KG1 (cell line): ENCODE results near the gene KPNA3.
"Not testable (repeated sequence)": the region's sequence is repeated elsewhere in the genome, so short reads cannot be mapped to it uniquely, and the experiment has no call there.

Experiments
- DNase-seq: peaks from one replicate; lab custom pipeline; 2025; lab: John Stamatoyannopoulos, UW

KPNA3 gene

DNA sequence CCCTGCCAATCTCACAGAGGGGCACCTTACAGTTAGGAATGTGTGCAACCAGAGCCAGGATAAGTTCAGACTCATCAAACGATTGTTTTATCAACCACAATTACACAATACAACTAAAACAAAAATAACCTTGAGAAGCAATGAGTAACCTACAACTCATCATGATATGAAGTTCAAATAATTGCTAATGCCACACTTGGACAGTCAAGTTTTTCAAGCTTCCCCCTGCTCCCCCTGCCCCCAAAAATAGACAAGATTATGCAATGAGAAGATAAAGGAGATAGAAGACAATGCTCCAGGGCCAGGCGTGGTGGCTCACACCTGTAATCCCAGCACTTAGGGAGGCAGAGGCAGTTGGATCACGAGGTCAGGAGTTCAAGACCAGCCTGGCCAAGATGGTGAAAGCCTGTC lies 13.6 kb upstream of the KPNA3 start:
- no peak for DNase-seq

DNA sequence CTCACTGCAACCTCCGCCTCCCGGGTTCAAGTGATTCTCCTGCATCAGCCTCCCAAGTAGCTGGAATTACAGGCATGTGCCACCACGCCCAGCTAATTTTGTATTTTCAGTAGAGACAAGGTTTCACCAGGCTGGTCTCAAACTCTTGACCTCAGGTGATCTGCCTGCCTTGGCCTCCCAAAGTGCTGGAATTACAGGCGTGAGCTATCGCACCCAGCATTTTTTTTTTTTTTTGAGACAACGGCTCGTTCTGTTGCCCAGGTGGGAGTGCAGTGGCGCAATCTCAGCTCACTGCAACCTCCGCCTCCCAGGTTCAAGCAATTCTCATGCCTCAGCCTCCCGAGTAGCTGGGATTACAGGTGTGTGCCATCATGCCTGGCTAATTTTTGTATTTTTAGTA lies 10.6 kb upstream of the KPNA3 start:
- not testable (repeated sequence) for DNase-seq

DNA sequence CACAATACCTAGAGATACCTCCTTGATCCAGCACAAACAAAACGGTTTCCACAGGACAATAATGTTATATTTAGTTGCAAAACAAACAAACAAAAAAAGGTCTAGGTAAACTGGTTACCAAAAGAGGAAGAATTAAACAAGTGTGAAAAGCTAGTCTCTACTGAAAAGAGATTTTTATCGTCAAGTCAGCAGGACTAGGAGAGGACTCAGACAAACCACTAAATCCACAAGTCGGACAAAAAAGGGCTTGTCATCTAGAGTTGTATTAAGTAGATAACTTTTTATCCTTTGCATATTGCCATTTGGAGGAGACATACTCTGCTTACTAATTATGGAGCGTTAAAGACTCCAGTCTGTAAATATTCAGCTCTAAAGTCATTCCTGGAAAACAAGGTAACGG lies 9.9 kb upstream of the KPNA3 start:
- DNase-seq, result no peak

DNA sequence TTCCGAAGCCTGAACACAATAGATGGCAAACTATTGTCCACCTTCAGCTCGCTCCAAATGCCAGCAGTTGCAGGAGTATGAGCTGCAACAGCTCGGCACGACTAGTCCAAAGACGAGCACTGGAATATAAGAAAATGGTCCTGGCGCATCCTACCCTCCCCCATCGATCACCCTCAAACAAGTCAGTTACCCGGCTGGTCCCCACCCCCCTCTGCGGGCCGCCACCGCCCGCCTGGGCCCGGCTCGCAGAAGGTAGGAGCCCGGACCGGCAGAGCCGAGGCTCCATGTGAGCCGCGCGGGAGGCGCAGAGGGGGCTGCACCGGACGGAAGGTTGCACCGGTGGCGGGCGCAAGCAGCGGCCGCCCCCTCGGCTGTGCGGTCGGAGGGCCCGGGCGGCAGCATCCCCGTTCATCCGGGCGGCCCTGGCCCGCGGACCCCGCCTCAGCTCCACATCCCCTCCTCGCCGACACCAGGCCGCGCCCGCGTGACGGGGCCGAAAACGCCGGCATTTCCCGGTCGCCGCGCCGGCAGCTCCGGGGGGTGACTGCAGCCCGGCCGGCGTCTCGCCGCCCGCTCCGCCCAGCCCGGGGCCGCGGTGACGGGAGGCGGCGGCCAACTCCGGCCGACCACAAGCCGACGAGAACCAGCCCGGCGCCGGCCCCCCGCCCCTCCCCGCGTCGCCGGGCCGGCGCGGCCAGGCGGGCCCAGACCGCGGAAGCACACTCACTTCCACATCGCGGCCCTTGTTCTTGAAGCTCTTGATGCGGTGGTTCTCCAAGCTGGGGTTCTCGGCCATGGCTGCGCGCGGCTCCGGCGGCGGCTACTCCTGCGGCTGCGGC lies 552 bp downstream of the KPNA3 start:
- peak; percentile 69 for DNase-seq

DNA sequence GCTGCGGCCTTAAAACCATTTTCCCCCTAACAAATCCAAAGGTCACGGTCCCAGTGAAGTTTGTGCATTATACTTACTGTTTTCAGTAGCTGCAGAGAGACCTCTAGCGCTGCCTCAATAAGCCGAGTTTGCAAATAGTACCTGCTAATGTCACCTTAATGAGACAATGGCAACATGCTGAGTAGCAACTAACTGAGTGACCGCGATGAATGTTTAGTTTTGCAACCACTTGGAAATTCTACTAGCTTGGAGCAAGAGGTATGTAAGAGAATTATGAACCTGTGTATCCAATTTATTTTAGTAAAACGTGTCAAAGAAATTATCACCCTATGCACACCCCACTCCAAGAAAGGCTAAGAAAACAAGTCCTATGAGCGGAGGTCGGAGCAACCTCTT lies 1.2 kb downstream of the KPNA3 start:
- DNase-seq, result peak; percentile 69

DNA sequence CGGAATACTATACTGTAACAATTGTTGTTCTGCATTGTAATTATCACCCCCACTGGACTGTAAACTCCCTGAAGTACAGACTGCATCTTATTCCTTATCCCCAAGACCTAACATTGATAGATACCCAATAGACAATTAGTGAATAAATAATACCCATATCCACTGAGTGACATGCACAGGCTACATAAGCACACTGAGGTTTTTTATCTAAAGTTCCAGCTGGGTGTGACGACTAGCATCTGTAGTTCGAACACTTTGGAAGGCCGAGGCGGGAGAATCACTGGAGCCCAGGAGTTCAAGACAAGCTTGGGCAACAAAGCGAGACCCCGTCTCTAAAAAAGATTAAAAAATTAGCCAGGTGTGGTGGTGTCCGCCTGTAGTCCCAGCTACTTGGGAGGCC lies 2.5 kb downstream of the KPNA3 start:
- no peak for DNase-seq

DNA sequence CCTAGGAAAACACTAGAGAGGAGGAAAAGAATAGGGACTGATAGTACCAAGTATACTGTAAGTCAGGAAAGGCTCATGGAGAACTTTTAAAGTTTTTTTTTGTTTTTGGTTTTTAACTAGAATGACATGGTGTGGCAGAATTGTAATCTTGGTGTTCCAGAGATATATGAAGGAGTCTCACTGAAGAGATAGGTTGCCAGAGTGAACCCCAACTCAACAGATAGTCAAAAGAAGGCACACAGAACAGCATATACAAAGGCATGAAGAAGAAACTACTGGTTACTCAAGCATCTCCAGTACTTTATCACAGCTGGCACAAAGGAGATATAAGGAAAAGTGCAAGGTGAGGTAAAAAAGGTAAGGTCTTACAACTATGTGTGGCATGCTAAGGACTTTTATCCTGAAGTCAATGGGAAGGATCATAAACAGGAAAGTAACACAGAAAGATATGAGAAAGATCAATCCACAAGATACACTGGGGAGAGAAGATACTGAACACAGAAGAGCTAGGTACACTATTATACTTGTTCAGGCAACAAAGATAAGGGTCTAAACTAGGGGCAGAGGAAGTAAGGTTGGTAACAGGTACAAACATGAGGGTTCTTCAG lies 6.0 kb downstream of the KPNA3 start:
- no peak for DNase-seq

DNA sequence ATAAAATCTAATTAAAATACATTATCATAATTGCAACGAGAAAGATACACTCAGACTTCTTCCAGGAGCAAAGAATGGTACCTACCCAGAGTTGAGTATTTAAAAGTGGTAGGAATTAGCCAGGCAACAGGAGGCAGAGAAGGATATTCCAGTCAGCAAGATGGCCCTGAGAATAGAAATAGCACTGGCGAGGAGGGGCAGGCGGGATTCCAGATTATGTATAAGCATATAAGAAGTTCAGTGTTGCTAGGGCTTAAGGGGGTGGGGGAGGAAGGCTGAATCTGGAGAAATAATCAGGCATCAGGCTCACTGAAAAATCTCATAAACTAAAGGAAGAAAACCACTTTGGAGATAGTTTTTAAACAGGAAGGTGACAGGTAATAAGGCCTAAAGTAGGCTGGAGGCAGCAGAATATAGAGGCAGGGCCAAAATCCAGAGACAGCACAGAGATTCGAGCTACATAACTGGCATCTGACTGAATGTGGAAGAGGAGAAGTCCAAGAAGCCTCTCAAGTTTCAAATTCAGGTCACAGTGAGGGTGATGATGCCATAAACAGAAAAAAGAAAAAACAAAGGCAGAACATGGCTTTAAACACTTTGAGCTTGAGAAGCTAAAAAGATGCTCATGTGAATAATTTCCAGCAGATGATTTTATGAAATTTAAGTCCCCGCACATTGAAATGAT lies 7.5 kb downstream of the KPNA3 start:
- no peak for DNase-seq

DNA sequence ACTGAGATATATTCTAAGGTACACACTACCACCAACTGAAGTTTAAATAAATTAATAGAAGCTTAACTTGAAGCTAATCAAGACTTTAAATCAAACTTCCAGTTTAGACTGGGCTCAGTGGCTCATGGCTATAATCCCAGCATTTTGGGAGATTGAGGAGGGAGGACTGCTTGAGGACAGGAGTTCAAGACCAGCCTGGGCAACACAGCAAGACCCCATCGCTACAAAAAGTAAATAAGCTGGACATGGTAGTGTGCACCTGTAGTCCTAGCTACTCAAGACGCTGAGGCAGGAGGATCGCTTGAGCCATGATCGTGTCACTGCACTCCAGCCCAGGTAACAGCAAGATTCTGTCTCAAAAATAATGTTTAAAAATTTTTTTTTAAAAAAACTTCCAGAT lies 8.6 kb downstream of the KPNA3 start:
- no peak for DNase-seq

DNA sequence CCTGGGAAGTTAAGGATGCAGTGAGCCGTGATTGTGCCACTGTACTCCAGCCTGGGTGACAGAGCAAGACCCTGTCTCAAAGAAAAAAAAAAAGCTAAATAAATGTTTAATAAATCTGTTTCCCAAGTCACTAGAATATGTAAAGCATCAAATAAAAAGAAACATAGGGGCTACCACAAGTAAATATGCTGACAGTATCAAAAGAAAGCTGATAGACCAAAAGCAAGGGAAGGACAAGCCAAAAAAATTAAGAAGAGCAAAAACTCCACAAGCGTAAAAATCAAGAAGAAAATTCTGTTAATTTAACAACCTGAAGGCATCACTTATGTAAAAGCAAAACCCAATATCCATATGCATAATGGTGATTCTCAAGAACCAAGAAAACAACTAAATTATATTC lies 9.7 kb downstream of the KPNA3 start:
- no peak for DNase-seq

DNA sequence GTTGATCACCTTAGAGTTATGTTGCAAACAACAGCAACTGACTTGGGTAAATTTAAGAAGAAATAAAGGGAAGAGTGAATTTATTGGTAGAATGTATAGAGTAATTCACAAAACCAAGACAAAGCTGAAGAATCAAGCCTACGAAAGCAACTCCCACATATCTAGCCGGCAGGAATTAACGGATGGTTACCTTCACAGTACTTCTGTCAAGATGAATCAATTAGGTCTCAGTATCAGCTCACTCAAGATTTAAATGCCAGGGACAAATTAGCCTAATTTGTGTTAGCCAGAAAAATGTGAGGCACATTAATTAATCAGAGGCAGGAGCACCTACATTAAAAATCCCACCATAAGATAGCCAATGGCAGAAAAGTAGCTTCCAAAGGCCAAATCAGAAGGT lies 10.7 kb downstream of the KPNA3 start:
- no peak for DNase-seq

DNA sequence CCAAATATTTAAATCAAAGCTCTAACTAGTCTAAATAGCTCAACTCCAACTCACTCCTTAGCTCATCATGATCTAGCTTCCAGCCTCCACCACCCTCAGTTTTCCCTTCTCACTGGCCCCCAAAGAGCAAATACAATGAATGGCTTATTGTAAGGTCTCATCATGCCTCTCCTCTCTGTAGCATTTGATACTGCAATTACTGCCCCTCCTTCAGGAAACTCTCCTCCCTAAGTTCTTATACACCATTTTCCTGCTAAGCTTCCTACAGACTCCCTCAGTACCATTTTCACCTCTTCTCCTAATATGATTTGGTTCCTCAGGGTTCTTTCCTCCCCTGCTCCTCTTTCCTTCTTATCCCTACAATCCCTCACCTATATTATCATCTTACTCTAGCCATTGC lies 12.8 kb downstream of the KPNA3 start:
- DNase-seq, result no peak

DNA sequence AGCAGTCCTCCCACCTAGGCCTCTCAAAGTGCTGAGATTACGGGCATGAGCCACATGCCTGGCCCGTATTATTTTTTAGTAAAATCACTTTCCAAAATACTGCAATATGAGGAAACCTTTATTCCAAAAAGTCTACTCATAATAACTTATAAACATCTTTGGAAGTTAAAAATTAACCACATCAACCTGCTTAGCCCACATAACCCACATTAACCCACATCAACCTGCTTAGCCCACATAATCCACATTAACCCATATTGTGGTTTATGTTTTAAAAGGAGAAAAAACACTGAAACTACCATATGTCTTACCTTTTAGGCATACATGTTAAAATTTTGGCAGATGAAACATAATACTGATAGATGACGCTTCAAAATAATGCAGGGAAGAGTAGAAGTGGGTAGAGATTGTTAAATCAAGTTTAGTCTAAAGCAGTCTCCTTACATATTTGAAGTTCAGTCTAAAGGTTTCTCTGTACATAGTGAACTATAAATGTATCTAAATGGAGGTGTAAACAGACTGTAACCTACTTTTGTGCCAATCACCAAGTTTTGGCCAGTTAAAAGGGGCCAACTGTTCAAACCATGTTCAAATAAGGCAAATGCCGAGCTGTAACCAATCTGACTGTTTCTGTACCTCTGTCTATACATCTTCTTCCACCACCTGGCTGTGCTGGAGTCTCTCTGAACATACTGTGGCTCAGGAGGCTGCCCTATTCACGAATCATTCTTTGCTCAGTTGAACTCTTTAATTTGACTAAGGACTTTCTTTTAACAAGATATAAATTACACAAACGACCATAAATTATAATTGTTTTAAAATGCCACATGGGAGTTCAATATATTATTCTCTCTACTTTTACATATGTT lies 14.5 kb downstream of the KPNA3 start:
- DNase-seq, result no peak

DNA sequence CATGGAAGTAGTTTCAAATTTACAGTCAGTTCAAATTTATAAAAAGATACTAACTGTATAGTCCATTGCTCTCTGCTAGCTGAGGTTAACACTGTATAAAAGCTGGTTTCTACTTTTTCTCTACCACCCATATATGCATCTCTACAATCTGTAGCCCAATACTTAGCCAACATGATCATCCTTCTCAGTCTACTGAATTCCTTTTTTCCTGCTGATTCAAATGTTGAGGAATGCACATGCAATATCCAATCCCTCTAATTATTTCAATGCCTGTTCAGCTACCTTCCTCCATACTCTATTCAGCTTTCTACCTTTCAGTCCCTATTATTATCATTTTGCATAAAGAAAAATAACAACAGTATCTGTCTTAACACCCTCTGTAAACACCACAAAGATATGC lies 15.6 kb downstream of the KPNA3 start:
- DNase-seq, result no peak

DNA sequence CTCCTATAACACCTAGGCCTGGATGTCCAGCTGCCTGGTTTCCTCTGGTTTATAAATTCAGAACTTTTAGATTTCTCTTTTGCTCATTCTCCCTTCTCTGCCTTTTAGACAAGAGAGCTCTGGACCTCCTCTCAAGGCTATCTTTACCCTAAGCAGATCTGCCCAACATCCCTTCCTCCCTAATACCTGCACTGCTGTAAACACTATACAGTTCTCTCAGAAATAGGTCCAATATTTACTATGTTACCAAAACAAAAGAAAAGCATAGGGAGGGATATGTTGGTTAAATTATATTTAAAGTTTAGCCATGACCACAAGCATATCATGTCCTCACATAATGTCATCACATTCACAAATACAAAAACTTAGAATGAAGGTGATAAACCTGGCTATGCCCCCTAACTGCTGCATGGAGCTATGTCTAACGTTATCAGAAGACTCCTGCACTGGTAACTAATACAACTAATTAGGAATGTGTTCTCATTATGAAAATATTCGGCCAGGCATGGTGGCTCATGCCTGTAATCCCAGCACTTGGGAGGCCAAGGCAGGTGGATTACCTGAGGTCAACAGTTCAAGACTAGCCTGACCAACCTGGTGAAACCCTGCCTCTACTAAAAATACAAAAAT lies 18.0 kb downstream of the KPNA3 start:
- DNase-seq, result no peak

DNA sequence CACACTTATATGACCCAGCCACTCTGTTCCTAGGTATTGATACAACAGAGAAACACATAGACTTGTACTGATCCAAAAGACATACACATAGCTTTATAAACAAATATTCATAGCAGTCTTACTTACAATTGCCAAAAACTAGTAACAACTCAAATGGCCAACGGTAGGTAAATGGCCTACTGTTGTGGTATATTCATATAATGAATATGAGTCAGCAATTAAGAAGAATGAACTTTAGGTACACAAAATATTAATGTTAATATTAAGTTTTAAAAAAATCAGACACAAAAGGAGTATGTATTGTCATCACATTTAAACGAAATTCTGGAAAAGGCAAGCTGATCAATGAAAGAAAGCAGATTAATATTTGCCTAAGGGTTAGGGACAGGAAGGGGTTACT lies 19.7 kb downstream of the KPNA3 start:
- DNase-seq, result no peak

DNA sequence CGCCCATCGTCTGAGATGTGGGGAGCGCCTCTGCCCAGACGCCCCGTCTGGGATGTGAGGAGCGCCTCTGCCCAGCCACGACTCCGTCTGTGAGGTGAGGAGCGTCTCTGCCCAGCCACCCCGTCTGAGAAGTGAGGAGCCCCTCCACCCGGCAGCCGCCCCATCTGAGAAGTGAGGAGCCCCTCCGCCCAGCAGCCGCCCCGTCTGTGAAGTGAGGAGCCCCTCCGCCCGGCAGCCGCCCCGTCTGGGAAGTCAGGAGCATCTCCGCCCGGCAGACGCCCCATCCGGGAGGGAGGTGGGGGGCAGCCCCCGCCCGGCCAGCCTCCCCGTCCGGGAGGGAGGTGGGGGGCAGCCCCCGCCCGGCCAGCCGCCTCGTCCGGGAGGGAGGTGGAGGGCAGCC lies 30.7 kb downstream of the KPNA3 start:
- DNase-seq, result not testable (repeated sequence)

DNA sequence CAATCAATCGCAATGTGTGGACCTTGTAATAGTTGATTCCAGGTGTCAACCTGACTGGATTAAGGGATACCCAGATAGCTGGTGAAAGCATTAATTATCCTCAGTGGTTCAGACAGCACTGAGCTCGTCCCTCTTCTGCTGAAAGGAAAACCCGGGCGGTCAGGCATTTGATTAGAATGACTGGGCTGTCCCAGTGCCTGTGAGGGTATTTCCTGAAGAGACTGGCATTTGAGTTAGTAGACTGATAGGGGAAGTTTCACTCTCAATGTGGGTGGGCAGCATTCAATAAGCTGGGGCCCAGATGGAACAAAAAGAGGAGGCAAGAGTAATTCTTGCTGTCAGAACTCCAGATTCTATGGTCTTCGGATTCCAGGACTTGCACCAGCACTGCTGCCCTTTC lies 31.9 kb downstream of the KPNA3 start:
- DNase-seq, result no peak

DNA sequence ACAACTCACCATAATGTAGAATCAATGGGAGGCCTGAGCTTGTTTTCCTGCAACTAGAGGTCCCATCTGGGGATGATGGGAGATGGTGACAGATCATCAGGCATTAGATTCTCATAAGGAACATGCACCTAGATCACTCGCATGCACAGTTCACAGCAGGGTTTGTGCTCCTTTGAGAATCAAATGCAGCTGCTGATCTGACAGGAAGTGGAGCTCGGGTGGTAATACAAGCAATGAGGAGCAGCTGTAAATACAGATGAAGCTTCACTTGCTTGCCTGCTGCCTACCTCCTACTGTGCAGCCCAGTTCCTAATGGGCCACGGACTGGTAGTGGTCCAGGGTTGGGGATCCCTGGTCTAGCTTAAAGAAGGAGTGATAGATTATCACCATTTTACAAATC lies 33.0 kb downstream of the KPNA3 start:
- DNase-seq, result no peak

DNA sequence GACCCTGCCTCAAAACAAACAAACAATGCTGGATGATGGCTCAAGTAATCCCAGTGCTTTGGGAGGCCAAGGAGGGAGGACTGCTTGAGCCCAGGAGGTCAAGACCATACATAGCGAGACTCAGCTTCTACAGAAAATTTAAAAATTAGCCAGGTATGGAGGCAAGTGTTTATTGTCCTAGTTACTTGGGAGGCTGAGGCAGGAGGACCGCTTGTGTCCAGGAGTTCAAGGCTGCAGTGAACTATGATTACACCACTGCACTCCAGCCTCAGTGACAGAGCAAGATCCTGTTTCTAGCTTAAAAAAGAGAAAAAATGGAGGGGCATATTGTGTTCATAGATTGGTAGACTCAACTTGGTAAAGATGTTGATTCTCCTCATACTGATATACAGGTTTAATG lies 36.2 kb downstream of the KPNA3 start:
- DNase-seq, result no peak

DNA sequence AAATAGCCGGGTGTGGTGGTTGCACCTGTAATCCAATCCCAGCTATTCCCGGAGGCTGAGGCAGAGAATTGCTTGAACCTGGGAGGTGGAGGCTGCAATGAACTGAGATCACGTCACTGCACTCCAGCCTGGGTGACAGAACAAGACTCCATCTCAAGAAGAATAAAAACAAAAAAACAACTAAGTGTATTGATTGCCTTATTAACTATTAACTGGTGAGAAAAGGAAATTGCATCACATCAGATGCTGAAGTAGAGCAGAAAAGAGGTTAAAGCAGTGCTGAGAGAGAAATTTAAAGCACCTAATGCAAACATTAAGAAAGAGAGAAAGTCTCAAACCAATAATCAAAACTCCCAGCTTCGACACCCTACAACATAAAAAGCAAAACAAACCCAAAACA lies 38.3 kb downstream of the KPNA3 start:
- no peak for DNase-seq

DNA sequence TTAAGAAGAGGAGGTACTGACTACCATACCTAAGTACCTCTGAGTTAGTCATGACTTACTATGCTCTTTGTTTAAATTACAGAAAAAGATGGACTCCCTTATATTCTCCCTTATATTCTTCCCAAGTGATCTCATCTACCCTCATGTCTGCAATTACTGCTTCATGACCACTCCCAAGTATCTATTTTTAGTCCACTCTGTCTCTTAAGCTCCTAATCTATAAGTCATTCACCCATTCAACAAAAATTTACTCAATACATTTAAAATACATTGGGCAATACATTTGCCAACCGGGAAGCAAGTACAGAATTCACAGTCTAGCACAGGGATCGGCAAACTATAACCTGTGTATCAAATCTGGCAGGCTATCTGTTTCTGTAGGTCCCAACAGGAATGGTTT lies 42.6 kb downstream of the KPNA3 start:
- no peak for DNase-seq
